Measurements from ENCODE around the gene NFX1. TPM values are rescaled to one million over a fixed set of nuclear protein-coding genes. Genes with fewer than 3 reads are reported as not detected.

The NFX1 gene
- total RNA-seq, 1 donor from 2014 or later = 14.2 TPM

- no peaks in the 10 kb centered on the region for H3K9me3 ChIP-seq
- TF ChIP-seq CTCF (IDR thresholded peaks at IDR 0.05) = no peak
- H3K4me1 ChIP-seq = peaks cover 0 to 3% of the 10 kb centered on the region in 2 donors
- no peak overlapping the region for H3K27ac ChIP-seq
- DNase-seq (ENCODE audit: low spot score in 2 of 2) = no peak
- H3K4me3 ChIP-seq = no peak overlapping the region
- intact Hi-C loops (cut with DNase I) = no loop called here
- peaks cover 33 to 38% of the 10 kb centered on the region in 2 donors for H3K36me3 ChIP-seq
- H3K27me3 ChIP-seq = no peaks in the 10 kb centered on the region
Observed at GRCh38 chr9:33372900-33373299, 82.6 kb downstream of the NFX1 start.

- no peaks in the 10 kb centered on the region for H3K27me3 ChIP-seq
- intact Hi-C loops (cut with DNase I) = no loop called here
- DNase-seq (ENCODE audit: low spot score in 2 of 2) = peak in 1 of 2 donors; percentile 39
- no peaks in the 10 kb centered on the region for H3K9me3 ChIP-seq
- no peak overlapping the region for H3K27ac ChIP-seq
- TF ChIP-seq CTCF (IDR thresholded peaks at IDR 0.05) = no peak
- peaks cover 0 to 3% of the 10 kb centered on the region in 2 donors for H3K4me1 ChIP-seq
- peaks cover 22 to 25% of the 10 kb centered on the region in 2 donors for H3K36me3 ChIP-seq
- H3K4me3 ChIP-seq = no peak overlapping the region
Observed at GRCh38 chr9:33374190-33374589, 83.9 kb downstream of the NFX1 start.

- peaks cover 0 to 3% of the 10 kb centered on the region in 2 donors for H3K4me1 ChIP-seq
- intact Hi-C loops (cut with DNase I) = loop anchor here (1.0 kb wide), 3 partner anchors 17 to 92 kb away; no protein-coding TSS in a partner anchor
- DNase-seq (ENCODE audit: low spot score in 2 of 2) = peak; percentile 24 to 90
- H3K27ac ChIP-seq = peak overlapping the region in 1 of 2 donors; percentile 67
- peaks cover 21% of the 10 kb centered on the region in 2 donors for H3K36me3 ChIP-seq
- H3K4me3 ChIP-seq = peak overlapping the region; percentile 22 to 52
- H3K9me3 ChIP-seq = no peaks in the 10 kb centered on the region
- no peaks in the 10 kb centered on the region for H3K27me3 ChIP-seq
- peak; percentile 76 to 89 (median 87) for TF ChIP-seq CTCF (IDR thresholded peaks at IDR 0.05)
Observed at GRCh38 chr9:33374634-33375237, 84.4 kb downstream of the NFX1 start.

- H3K9me3 ChIP-seq = no peaks in the 10 kb centered on the region
- intact Hi-C loops (cut with DNase I) = loop anchor here (1.0 kb wide), 3 partner anchors 16 to 91 kb away; no protein-coding TSS in a partner anchor
- peaks cover 15% of the 10 kb centered on the region in 2 donors for H3K36me3 ChIP-seq
- H3K4me1 ChIP-seq = peaks cover 0 to 3% of the 10 kb centered on the region in 2 donors
- TF ChIP-seq CTCF (IDR thresholded peaks at IDR 0.05) = no peak
- DNase-seq (ENCODE audit: low spot score in 2 of 2) = peak in 1 of 2 donors; percentile 31
- peak overlapping the region in 1 of 2 donors; percentile 67 for H3K27ac ChIP-seq
- no peaks in the 10 kb centered on the region for H3K27me3 ChIP-seq
- H3K4me3 ChIP-seq = peak overlapping the region; percentile 22 to 52
Observed at GRCh38 chr9:33375238-33375840, 85.0 kb downstream of the NFX1 start.

- H3K27me3 ChIP-seq = no peaks in the 10 kb centered on the region
- no peak for TF ChIP-seq CTCF (IDR thresholded peaks at IDR 0.05)
- H3K27ac ChIP-seq = no peak overlapping the region
- H3K9me3 ChIP-seq = no peaks in the 10 kb centered on the region
- peak in 1 of 2 donors; percentile 27 for DNase-seq (ENCODE audit: low spot score in 2 of 2)
- intact Hi-C loops (cut with DNase I) = loop anchor here (1.0 kb wide), 3 partner anchors 15 to 90 kb away; no protein-coding TSS in a partner anchor
- peaks cover 9% of the 10 kb centered on the region in 2 donors for H3K36me3 ChIP-seq
- no peak overlapping the region for H3K4me3 ChIP-seq
- H3K4me1 ChIP-seq = peaks cover 0 to 3% of the 10 kb centered on the region in 2 donors
Observed at GRCh38 chr9:33375841-33376321, 85.6 kb downstream of the NFX1 start.

All from ascending aorta (tissue), 2 donors.